Heart right ventricle (tissue), 16 donors: Measurements from ENCODE around the gene PAM16. TPM values are rescaled to one million over a fixed set of nuclear protein-coding genes. Genes with fewer than 3 reads are reported as not detected.

Experiments
- ATAC-seq, 8 donors: fragments of 200-7000 bp; cut with Tn5 transposase; one replicate each; pipeline ENCODE4 v1.9.1; 2020; ENCODE audit warnings: mild to moderate bottlenecking in 8 of 8, moderate library complexity in 8 of 8, moderate number of reproducible peaks in 1 of 8
- DNase-seq, 2 donors: peaks; one replicate each; pipeline ENCODE4 v3.0.0-alpha.2; 2020
- H3K27ac ChIP-seq, 10 donors: fragments of 200-600 bp; sonication (generic) in 2 of 10; one replicate each; pipeline versions ENCODE4 v1.5.0 to v1.8.0; 2020 to 2022; ENCODE audit warnings: mild to moderate bottlenecking in 3 of 10
- H3K27me3 ChIP-seq, 7 donors: fragments of 200-600 bp; one replicate each; pipeline ENCODE4 v1.8.0; 2021 to 2022; ENCODE audit warnings: mild to moderate bottlenecking in 2 of 7
- H3K36me3 ChIP-seq, 9 donors: fragments of 200-600 bp; sonication (generic) in 1 of 9; one replicate each; pipeline versions ENCODE4 v1.5.0 to v1.8.0; 2020 to 2022; ENCODE audit warnings: mild to moderate bottlenecking in 2 of 9
- H3K4me1 ChIP-seq, 9 donors: fragments of 200-600 bp; sonication (generic) in 1 of 9; one replicate each; pipeline versions ENCODE4 v1.5.0 to v1.8.0; 2020 to 2022; ENCODE audit warnings: mild to moderate bottlenecking in 4 of 9
- H3K4me3 ChIP-seq, 10 donors: fragments of 200-600 bp; sonication (generic) in 2 of 10; one replicate each; pipeline versions ENCODE4 v1.5.0 to v1.8.0; 2020 to 2022; ENCODE audit warnings: mild to moderate bottlenecking in 7 of 10, moderate library complexity in 2 of 10
- H3K9me3 ChIP-seq, 11 donors: fragments of 200-600 bp in 10 of 11; sonication (generic) in 2 of 11; one replicate each; pipeline versions ENCODE4 v1.5.0 to v1.8.0; 2013 to 2022; ENCODE audit warnings: mild to moderate bottlenecking in 2 of 11, control low read depth in 1 of 11, moderate library complexity in 1 of 11
- CTCF ChIP-seq, 9 donors: fragments of 200-600 bp; sonication (generic) in 2 of 9; IDR thresholded peaks; one replicate each; pipeline versions ENCODE4 v1.5.0 to v1.8.0; 2021 to 2022; ENCODE audit warnings: antibody characterized with exemption in 9 of 9, mild to moderate bottlenecking in 5 of 9, moderate library complexity in 1 of 9
- WGBS, 2 donors: extraction: QIAGEN DNeasy Blood & Tissue Kit; methylation state at CpG; one replicate each; pipeline ENCODE4 v1.1.7; 2013; ENCODE audit warnings: inconsistent platforms in 1 of 2; 5-methylcytosine and 5-hydroxymethylcytosine counted together
- intact Hi-C, 10 donors: fragments of 100-400 bp; cut with DNase I; formaldehyde crosslinking; loops; one replicate each; pipeline versions ENCODE4 v1.11.1 to v1.14.2; 2022
- polyA plus RNA-seq, 2 donors: library from polyadenylated mRNA; stranded (reverse); fragments of 200-250 nt; gene quantifications; one replicate each; pipeline ENCODE4 v1.2.3, GENCODE V29; 2013
- total RNA-seq, 10 donors: library from RNA; stranded (reverse); fragmentation: NEBNext Ultra II Directional in 3 of 10; extraction: Animal tissue kit (Norgen Biotek cat#: 25700) in 3 of 10; gene quantifications; one replicate each; pipeline versions ENCODE4 v1.2.1 to v1.2.4, GENCODE V29; 2021 to 2023
- donor health status: Arrhythmogenic right ventricular cardiomyopathy.
- donor health status: ischemic (EF 13 %, LVEDD 7.1; RV severe dilation, severe dysfunction).
- donor health status: healthy with polysubstance abuse.
- donor health status: DM: no; HTN: yes; CAD: no.
- donor health status: DM: no; HTN: no; CAD: no.
- donor health status: ischemic (EF 25% LVEDD 6.9; RV normal size, moderate dysfunction).
- donor health status: ischemic (EF 25% LVEDD 5.7; RV mildly dilated, moderate dysfunction).
- donor health status: healthy.
- donor health status: DM: yes; HTN: yes; CAD: no.
- donor health status: Ischemic cardiomyopathy.
- donor health status: ischemic (EF 35%, LVEDD 5.7; RV mildly dilated, moderate dysfunction).
- donor health status: nonischemic (EF 11% LVEDD 7.7; RV severe dilation, severe dysfunction).
- donor health status: DM: yes; HTN: yes; CAD: no.
- donor health status: PGD.
- donor health status: ischemic (EF 29% LVEDD 5.4; RV normal size, mild dysfunction).
- donor health status: nonischemic (EF 23%, LVEDD 6.1; RV moderate dilation, normal function).

Gene PAM16
- total and polyA plus RNA-seq, 12 donors: 44.2 to 288 (median 59.0) TPM

GRCh38 chr16:4298761-4299522 is 52.2 kb downstream of the PAM16 start:
- TF ChIP-seq CTCF (IDR thresholded peaks at IDR 0.05): peak in 1 of 9 donors; percentile 3
- ATAC-seq (peak; percentile 76 to 96 (median 92)), DNase-seq (peak; percentile 73 to 79)
- Histone ChIP-seq H3K27ac (peak overlapping the region in 9 of 10 donors; percentile 56 to 90 (median 76)), H3K4me1 (peaks cover 8 to 26% (median 23%) of the 10 kb centered on the region in 9 donors), H3K36me3 (peaks cover 0 to 3% (median 0%) of the 10 kb centered on the region in 9 donors), H3K9me3 (no peaks in the 10 kb centered on the region), H3K4me3 (peak overlapping the region in 2 of 10 donors; percentile 1 to 18), H3K27me3 (no peaks in the 10 kb centered on the region)
- intact Hi-C loops: loop anchor here in 3 of 10 donors (10.0 kb wide), 1 partner anchor 106 kb away; no protein-coding TSS in a partner anchor
- 28 to 30% methylated on average over 15 of the region's 15 CpGs for WGBS, 2 donors

GRCh38 chr16:4297480-4297879 is 53.6 kb downstream of the PAM16 start:
- Histone ChIP-seq H3K27me3 (no peaks in the 10 kb centered on the region), H3K9me3 (no peaks in the 10 kb centered on the region), H3K4me3 (no peak overlapping the region), H3K36me3 (peaks cover 0 to 3% (median 0%) of the 10 kb centered on the region in 9 donors), H3K27ac (no peak overlapping the region), H3K4me1 (peaks cover 14 to 41% (median 37%) of the 10 kb centered on the region in 9 donors)
- 93 to 96% methylated on average over 6 of the region's 6 CpGs for WGBS, 2 donors
- no peak for DNase-seq
- no peak for TF ChIP-seq CTCF (IDR thresholded peaks at IDR 0.05)
- intact Hi-C loops: loop anchor here in 3 of 10 donors (10.0 kb wide), 1 partner anchor 107 kb away; no protein-coding TSS in a partner anchor
- ATAC-seq: no peak

- Histone ChIP-seq H3K36me3 (no peaks in the 10 kb centered on the region), H3K27ac (no peak overlapping the region), H3K4me3 (no peak overlapping the region), H3K27me3 (no peaks in the 10 kb centered on the region), H3K9me3 (no peaks in the 10 kb centered on the region), H3K4me1 (peaks cover 14 to 49% (median 46%) of the 10 kb centered on the region in 9 donors)
- no peak for TF ChIP-seq CTCF (IDR thresholded peaks at IDR 0.05)
- 91 to 92% methylated on average over 6 of the region's 6 CpGs for WGBS, 2 donors
- ATAC-seq (no peak), DNase-seq (no peak)
- intact Hi-C loops: loop anchor here in 3 of 10 donors (10.0 kb wide), 1 partner anchor 109 kb away; no protein-coding TSS in a partner anchor
Observed at GRCh38 chr16:4295581-4295980, 55.5 kb downstream of the PAM16 start.

GRCh38 chr16:4293822-4294457 is 57.2 kb downstream of the PAM16 start:
- Histone ChIP-seq H3K27ac (peak overlapping the region in 8 of 10 donors; percentile 2 to 67 (median 40)), H3K9me3 (no peaks in the 10 kb centered on the region), H3K36me3 (no peaks in the 10 kb centered on the region), H3K4me3 (peak overlapping the region in 2 of 10 donors; percentile 6 to 18), H3K27me3 (no peaks in the 10 kb centered on the region), H3K4me1 (peaks cover 10 to 44% (median 36%) of the 10 kb centered on the region in 9 donors)
- WGBS, 2 donors: 13 to 28% methylated on average over 20 of the region's 20 CpGs
- ATAC-seq (peak; percentile 74 to 88 (median 80)), DNase-seq (peak; percentile 51 to 52)
- intact Hi-C loops: loop anchor here in 3 of 10 donors (10.0 kb wide), 1 partner anchor 111 kb away; no protein-coding TSS in a partner anchor
- TF ChIP-seq CTCF (IDR thresholded peaks at IDR 0.05): no peak
